Keratinocyte (primary cell): ENCODE data around the gene TOPAZ1. TPM values are rescaled to one million over a fixed set of nuclear protein-coding genes. Genes with fewer than 3 reads are reported as not detected.

Experiments
- DNase-seq: peaks from one replicate; pipeline ENCODE4 v3.0.0-alpha.2; 2011; ENCODE audit warnings: low read depth, missing footprints, low spot score
- FAIRE-seq: peaks from 2 replicates; lab custom pipeline; 2011; peaks lifted over from hg19 to GRCh38; lab: Jason Lieb, UNC
- H2AFZ ChIP-seq: 2 replicates; pipeline ENCODE4 v1.6.0; 2012; ENCODE audit warnings: low read length, control low read depth, inconsistent platforms; ENCODE audit not compliant: control insufficient read depth
- H3K27ac ChIP-seq: 2 replicates; pipeline ENCODE4 v1.5.1; 2011; ENCODE audit warnings: low read length; ENCODE audit not compliant: control insufficient read depth, insufficient read depth
- H3K27me3 ChIP-seq: 3 replicates; pipeline ENCODE4 v1.6.0; 2011; ENCODE audit warnings: low read length; ENCODE audit not compliant: control insufficient read depth, insufficient read depth; ENCODE audit errors: extremely low read depth
- H3K36me3 ChIP-seq, 2 experiments: 2 replicates in 1 of 2; 3 replicates in 1 of 2; pipeline ENCODE4 v1.5.1; 2011; ENCODE audit warnings: low read length in 2 of 2, mild to moderate bottlenecking in 1 of 2; ENCODE audit not compliant: control insufficient read depth in 2 of 2, insufficient read depth in 2 of 2; ENCODE audit errors: extremely low read depth in 1 of 2
- H3K4me1 ChIP-seq: 3 replicates; pipeline ENCODE4 v1.5.1; 2011; ENCODE audit warnings: low read length; ENCODE audit not compliant: control insufficient read depth, insufficient read depth; ENCODE audit errors: extremely low read depth
- H3K4me2 ChIP-seq: 3 replicates; pipeline ENCODE4 v1.6.0; 2011; ENCODE audit warnings: low read depth, low read length; ENCODE audit not compliant: control insufficient read depth, insufficient read depth; ENCODE audit errors: extremely low read depth
- H3K4me3 ChIP-seq, 3 experiments: fragments of 200-600 bp in 1 of 3; sonication (generic) in 1 of 3; 2 replicates in 2 of 3; 3 replicates in 1 of 3; pipeline ENCODE4 v1.5.1; 2011 to 2016; ENCODE audit warnings: low read length in 3 of 3, mild to moderate bottlenecking in 3 of 3, control low read depth in 2 of 3, inconsistent platforms in 1 of 3, low read depth in 1 of 3, mixed read lengths in 1 of 3, mixed run types in 1 of 3, moderate library complexity in 1 of 3; ENCODE audit not compliant: control insufficient read depth in 2 of 3, insufficient read depth in 2 of 3; ENCODE audit errors: extremely low read depth in 1 of 3
- H3K79me2 ChIP-seq: 2 replicates; pipeline ENCODE4 v1.6.0; 2012; ENCODE audit warnings: low read length; ENCODE audit not compliant: control insufficient read depth, insufficient read depth
- H3K9ac ChIP-seq: 3 replicates; pipeline ENCODE4 v1.6.0; 2011; ENCODE audit warnings: low read length; ENCODE audit not compliant: control insufficient read depth, insufficient read depth; ENCODE audit errors: extremely low read depth
- H3K9me1 ChIP-seq: 3 replicates; pipeline ENCODE4 v1.6.0; 2011; ENCODE audit warnings: low read length; ENCODE audit not compliant: control insufficient read depth, insufficient read depth; ENCODE audit errors: extremely low read depth
- H3K9me3 ChIP-seq: 2 replicates; pipeline ENCODE4 v1.5.1; 2012; ENCODE audit warnings: low read depth, low read length; ENCODE audit not compliant: control insufficient read depth
- H4K20me1 ChIP-seq: 3 replicates; pipeline ENCODE4 v1.6.0; 2011; ENCODE audit warnings: low read length; ENCODE audit not compliant: control insufficient read depth, insufficient read depth; ENCODE audit errors: extremely low read depth
- CTCF ChIP-seq, 3 experiments: IDR thresholded peaks in 1 of 3; conservative IDR thresholded peaks in 1 of 3; optimal IDR thresholded peaks in 1 of 3; 2 replicates in 2 of 3; 3 replicates in 1 of 3; pipeline versions ENCODE3 to v1.5.1; 2011; ENCODE audit warnings: low read length in 3 of 3, mild to moderate bottlenecking in 3 of 3, moderate library complexity in 2 of 3, control low read depth in 1 of 3, inconsistent platforms in 1 of 3; ENCODE audit not compliant: insufficient read depth in 2 of 3; ENCODE audit errors: extremely low read depth in 1 of 3
- EZH2 ChIP-seq: IDR thresholded peaks from one replicate; pipeline ENCODE4 v1.6.1; 2012; ENCODE audit warnings: inconsistent platforms, mild to moderate bottlenecking, low read length, moderate library complexity
- dilution Hi-C: fragments of 300-500 bp; cut with MboI; formaldehyde crosslinking; loops from one replicate; pipeline ENCODE4 v1.7.0; 2020; ENCODE audit warnings: low sequenced_read_pairs; ENCODE audit not compliant: extremely low pct_ligation_motif_present
- polyA plus RNA-seq, 5 experiments: library from polyadenylated mRNA; depleted of rRNA in 3 of 5; stranded (reverse) in 3 of 5; stranded (forward) in 1 of 5; unstranded in 1 of 5; fragments of >200 nt; gene quantifications; 1 replicate in 1 of 5; 2 replicates in 3 of 5; 3 replicates in 1 of 5; pipeline versions ENCODE4 v1.2.1 to v1.2.3, GENCODE V29; 2011 to 2012; ENCODE audit warnings: missing spikeins in 2 of 5, low read depth in 1 of 5, low replicate concordance in 1 of 5

Gene TOPAZ1
- polyA plus RNA-seq, 1 donor (not counting 4 experiments of a cell fraction or from before 2014, with no cell fraction given) = not detected

GRCh38 chr3:44289882-44290462, 48.3 kb downstream of the TOPAZ1 start:
- Histone ChIP-seq H3K9me1 (no peaks in the 10 kb centered on the region), H3K4me2 (no peak overlapping the region), H3K4me3 (no peak overlapping the region), H3K9me3 (no peaks in the 10 kb centered on the region), H3K4me1 (no peaks in the 10 kb centered on the region), H3K27me3 (no peaks in the 10 kb centered on the region), H3K36me3 (no peaks in the 10 kb centered on the region), H2AFZ (no peak overlapping the region), H4K20me1 (no peaks in the 10 kb centered on the region), H3K9ac (no peak overlapping the region), H3K79me2 (no peaks in the 10 kb centered on the region), H3K27ac (no peak overlapping the region)
- TF ChIP-seq CTCF (optimal IDR thresholded peaks at IDR 0.05 in 1 of 3, IDR thresholded peaks at IDR 0.05 in 1 of 3, conservative IDR thresholded peaks at IDR 0.05 in 1 of 3; ENCODE audit: extremely low read depth in 1 of 3, insufficient read depth in 2 of 3, low read length in 3 of 3) = no peak
- TF ChIP-seq EZH2 = no peak
- FAIRE-seq (peak; percentile 67), DNase-seq (no peak)
- dilution Hi-C loops = no loop called here

- H3K27ac ChIP-seq = no peak overlapping the region
- no peaks in the 10 kb centered on the region for H3K9me3 ChIP-seq
- no peak overlapping the region for H2AFZ ChIP-seq
- H3K4me3 ChIP-seq = no peak overlapping the region
- FAIRE-seq = no peak
- dilution Hi-C loops = no loop called here
- no peaks in the 10 kb centered on the region for H3K79me2 ChIP-seq
- H4K20me1 ChIP-seq = no peaks in the 10 kb centered on the region
- no peaks in the 10 kb centered on the region for H3K36me3 ChIP-seq
- no peaks in the 10 kb centered on the region for H3K27me3 ChIP-seq
- H3K9me1 ChIP-seq = no peaks in the 10 kb centered on the region
- H3K9ac ChIP-seq = no peak overlapping the region
- no peak for DNase-seq
- no peak for TF ChIP-seq CTCF (optimal IDR thresholded peaks at IDR 0.05 in 1 of 3, IDR thresholded peaks at IDR 0.05 in 1 of 3, conservative IDR thresholded peaks at IDR 0.05 in 1 of 3; ENCODE audit: extremely low read depth in 1 of 3, insufficient read depth in 2 of 3, low read length in 3 of 3)
- no peak for TF ChIP-seq EZH2
- no peak overlapping the region for H3K4me2 ChIP-seq
- no peaks in the 10 kb centered on the region for H3K4me1 ChIP-seq
Measured at GRCh38 chr3:44292276-44292675, 50.6 kb downstream of the TOPAZ1 start.
